HL-60/S4 treated with phorbol 12-myristate 13-acetate at 8.2 ng/mL for 4 days and 3 days (cell line): ENCODE data around the gene TYW3.

ENCODE experiments used
- in situ Hi-C: fragments of 300-500 bp; cut with MboI; formaldehyde crosslinking; loops from 2 replicates; pipeline ENCODE4 v1.15.0; 2022; ENCODE audit warnings: low sequenced_read_pairs

Gene TYW3

DNA sequence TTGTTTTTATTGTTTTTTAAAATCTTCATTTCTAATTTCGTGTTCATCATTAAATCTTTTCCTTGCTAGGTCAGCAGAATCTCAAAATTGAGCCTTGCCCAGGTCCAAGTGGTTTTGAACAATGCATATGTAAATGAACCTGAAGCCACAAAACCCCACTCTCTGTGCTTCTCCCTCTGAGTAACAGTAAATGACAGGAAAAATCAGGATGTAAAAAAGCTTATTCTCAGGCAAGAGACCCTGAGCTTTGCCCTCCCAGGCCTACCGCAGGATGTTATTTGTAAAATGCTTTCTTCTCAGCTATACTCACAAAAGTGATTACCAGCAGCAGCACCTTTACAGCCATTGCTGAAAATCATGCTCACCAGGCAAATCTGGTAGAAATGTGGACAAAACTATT is 47.6 kb downstream of the TYW3 start:
- in situ Hi-C loops: no loop called here

DNA sequence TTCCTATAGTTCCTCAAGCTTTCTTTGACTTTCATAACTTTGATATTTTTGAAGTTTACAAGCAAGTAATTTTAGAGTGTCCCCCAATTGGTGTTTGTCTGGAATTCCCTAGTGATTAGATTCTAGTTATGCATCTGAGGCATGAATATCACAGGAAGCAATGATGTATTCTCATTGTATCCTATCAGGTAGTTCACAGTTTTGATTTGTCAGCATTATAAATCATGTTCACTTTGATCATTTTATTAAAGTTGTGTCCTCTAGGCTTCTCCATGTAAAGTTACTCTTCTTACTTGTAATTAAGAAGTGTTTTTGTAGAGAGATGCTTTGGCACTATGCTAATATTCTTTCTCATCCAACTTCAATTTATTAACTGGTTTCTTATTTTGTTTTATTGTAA is 53.0 kb downstream of the TYW3 start:
- in situ Hi-C loops: no loop called here

DNA sequence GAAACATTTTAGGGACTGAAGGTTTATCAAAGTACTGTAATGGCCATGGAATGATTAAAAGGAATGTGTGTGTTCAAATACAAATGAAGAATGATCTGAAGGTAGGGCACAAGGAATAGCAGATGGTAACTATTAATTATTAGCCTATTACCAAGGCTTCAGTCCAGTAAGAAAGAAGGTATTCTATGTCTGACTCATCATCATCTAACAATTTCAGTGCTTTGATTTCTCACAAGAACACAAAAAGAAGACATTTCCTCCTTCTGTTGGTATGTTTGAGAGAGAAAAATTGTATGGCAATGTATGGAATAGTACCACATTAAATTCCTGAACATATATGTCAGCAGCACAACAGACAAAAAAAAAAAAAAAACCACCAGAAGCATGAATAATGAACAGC is 57.5 kb downstream of the TYW3 start:
- in situ Hi-C loops: no loop called here

DNA sequence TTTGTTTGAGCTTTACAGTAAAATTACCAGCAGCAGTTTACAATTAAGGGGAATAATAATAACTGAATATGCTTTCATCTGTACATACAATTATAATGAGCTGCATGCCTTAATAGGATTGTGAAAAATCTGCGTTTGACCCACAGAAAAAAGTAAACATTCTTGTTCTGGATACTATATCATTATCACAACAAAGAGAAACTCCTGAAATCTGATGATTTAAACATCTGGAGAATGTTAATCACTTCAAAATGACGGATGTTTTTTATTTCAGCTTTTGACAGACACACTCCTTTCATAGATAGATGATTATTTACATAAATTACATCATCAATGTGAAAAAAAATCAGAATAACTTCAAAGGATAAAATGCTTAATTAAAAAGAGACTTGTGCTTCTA is 58.5 kb downstream of the TYW3 start:
- in situ Hi-C loops: no loop called here

DNA sequence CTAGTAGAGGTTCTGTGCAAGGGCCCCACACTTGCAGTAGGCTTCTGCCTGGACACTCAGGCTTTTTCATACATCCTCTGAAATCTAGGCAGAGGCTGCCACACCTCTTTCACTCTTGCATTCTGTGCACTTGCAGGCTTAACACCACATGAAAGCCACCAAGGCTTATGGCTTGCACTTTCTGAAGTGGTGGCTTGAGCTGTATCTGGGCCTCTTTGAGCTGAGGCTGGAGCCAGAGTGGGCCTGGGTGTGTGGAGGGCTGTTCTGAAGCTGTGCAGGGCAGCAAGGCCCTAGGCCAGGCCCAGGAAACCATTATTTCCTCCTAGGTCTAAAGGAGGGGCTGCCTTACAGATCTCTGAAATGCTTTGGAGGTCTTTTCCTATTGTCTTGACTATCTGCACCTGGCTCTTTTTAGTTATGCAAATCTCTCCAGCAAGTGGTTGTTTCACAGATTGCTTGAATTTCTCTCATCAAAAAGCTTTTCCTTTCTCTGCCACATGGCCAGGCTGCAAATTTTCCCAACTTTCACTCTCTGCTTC is 66.2 kb downstream of the TYW3 start:
- in situ Hi-C loops: no loop called here

DNA sequence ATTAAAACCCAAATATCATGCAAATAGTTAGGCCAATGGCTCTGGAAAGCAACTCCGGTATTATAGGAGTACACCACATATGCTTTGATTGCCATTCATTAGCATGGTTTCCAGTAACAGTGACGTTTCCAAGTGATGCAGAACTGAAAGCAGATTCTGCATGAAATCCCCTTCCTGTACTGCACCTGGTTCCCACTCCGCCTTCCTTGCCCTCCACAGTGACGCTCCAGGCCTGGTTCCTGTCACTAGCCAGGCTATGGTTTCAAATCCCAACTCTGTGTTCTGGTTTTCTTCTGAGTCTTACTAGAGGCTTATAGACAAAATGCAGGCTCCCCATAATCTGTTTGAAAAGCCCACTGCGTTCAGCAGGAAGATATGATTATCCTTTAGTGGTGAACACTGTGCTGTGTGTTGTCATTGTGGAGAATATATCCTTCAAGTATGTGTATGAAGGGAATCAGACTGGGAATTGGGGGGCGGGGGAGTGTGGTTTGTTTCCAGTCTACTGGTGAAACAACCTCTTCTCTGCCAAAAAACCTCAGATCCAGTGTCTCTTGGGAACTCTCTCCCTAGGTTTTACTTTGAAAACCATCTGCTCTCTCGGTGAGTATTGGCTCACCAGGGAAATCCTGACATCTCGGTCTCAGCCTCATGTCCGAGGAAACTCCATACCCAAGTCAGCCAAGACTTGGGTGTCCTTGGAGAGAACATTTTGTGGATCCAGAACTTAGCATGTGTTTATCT is 78.7 kb downstream of the TYW3 start:
- in situ Hi-C loops: no loop called here

DNA sequence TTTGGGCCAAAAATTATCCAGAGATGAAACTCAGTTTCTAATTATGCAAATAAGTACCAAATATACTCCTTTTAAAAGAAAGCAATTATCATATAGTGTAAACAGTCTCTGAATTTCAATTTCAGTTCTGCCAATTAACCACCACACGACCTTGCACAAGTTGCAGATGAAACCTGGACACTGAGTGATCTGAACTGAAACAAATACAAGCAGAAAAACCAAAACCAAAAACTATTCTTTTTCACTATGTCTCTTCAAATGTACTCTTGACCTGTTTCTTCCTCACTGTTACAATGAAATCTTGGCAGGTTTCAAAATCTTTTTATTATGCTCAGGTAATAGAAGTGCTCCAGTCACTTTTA is 79.2 kb downstream of the TYW3 start:
- in situ Hi-C loops: no loop called here
